Large intestine (tissue), 3 donors: ENCODE data around the gene COG5. TPM values are rescaled to one million over a fixed set of nuclear protein-coding genes. Genes with fewer than 3 reads are reported as not detected.

Experiments
- DNase-seq, 2 donors: peaks; one replicate each; pipeline versions ENCODE4 v3.0.0 to v3.0.0-alpha.2; 2013
- H3K27ac ChIP-seq: one replicate; pipeline ENCODE4 v1.5.1; 2013; ENCODE audit warnings: low read length
- H3K27me3 ChIP-seq: 2 replicates; pipeline ENCODE4 v1.6.1; 2013; ENCODE audit warnings: low read length; ENCODE audit not compliant: control insufficient read depth, insufficient read depth
- H3K36me3 ChIP-seq: 2 replicates; pipeline ENCODE4 v1.6.1; 2013; ENCODE audit warnings: low read length; ENCODE audit not compliant: control insufficient read depth, insufficient read depth
- H3K4me1 ChIP-seq: one replicate; pipeline ENCODE4 v1.6.1; 2013; ENCODE audit warnings: low read length; ENCODE audit not compliant: control insufficient read depth, insufficient read depth
- H3K4me3 ChIP-seq: one replicate; pipeline ENCODE4 v1.5.1; 2013; ENCODE audit warnings: low read length
- H3K9me3 ChIP-seq: one replicate; pipeline ENCODE4 v1.6.1; 2013; ENCODE audit warnings: mild to moderate bottlenecking, low read depth, low read length, moderate library complexity; ENCODE audit not compliant: control insufficient read depth
- WGBS: methylation state at CpG from one replicate; pipeline ENCODE4 v1.1.5; 2013; ENCODE audit warnings: low lambda C conversion rate; ENCODE audit not compliant: insufficient coverage; 5-methylcytosine and 5-hydroxymethylcytosine counted together
- polyA plus RNA-seq: library from polyadenylated mRNA; unstranded; fragments of 120-200 nt; gene quantifications from one replicate; pipeline ENCODE4 v1.2.1, GENCODE V29; 2013

COG5 gene
- polyA plus RNA-seq, 1 donor: 40.7 TPM

GRCh38 chr7:107464666-107465226 lies 99.0 kb downstream of the COG5 start:
- Histone ChIP-seq H3K27me3 (no peaks in the 10 kb centered on the region), H3K36me3 (no peaks in the 10 kb centered on the region), H3K9me3 (no peaks in the 10 kb centered on the region), H3K27ac (no peak overlapping the region), H3K4me3 (no peak overlapping the region), H3K4me1 (no peaks in the 10 kb centered on the region)
- no CpG with 5 or more reads among the region's 3 CpGs for WGBS
- no peak for DNase-seq

- Histone ChIP-seq H3K36me3 (no peaks in the 10 kb centered on the region), H3K4me3 (no peak overlapping the region), H3K27me3 (no peaks in the 10 kb centered on the region), H3K4me1 (no peaks in the 10 kb centered on the region), H3K9me3 (no peaks in the 10 kb centered on the region), H3K27ac (no peak overlapping the region)
- peak; percentile 19 to 24 for DNase-seq
- WGBS: no CpG with 5 or more reads among the region's 6 CpGs
Observed at GRCh38 chr7:107463139-107464078, 100.3 kb downstream of the COG5 start.

GRCh38 chr7:107461938-107462533 lies 101.7 kb downstream of the COG5 start:
- Histone ChIP-seq H3K4me3 (no peak overlapping the region), H3K36me3 (no peaks in the 10 kb centered on the region), H3K27me3 (no peaks in the 10 kb centered on the region), H3K27ac (no peak overlapping the region), H3K9me3 (no peaks in the 10 kb centered on the region), H3K4me1 (no peaks in the 10 kb centered on the region)
- WGBS: no CpG with 5 or more reads among the region's 2 CpGs
- no peak for DNase-seq

- Histone ChIP-seq H3K9me3 (no peaks in the 10 kb centered on the region), H3K27ac (no peak overlapping the region), H3K27me3 (no peaks in the 10 kb centered on the region), H3K4me1 (no peaks in the 10 kb centered on the region), H3K4me3 (no peak overlapping the region), H3K36me3 (no peaks in the 10 kb centered on the region)
- no peak for DNase-seq
- WGBS: 100% methylated on average over 1 of the region's 1 CpG
Observed at GRCh38 chr7:107453388-107453787, 110.3 kb downstream of the COG5 start.

GRCh38 chr7:107450970-107451369 lies 112.8 kb downstream of the COG5 start:
- no peaks in the 10 kb centered on the region for H3K4me1 ChIP-seq
- H3K27me3 ChIP-seq: no peaks in the 10 kb centered on the region
- no peak overlapping the region for H3K4me3 ChIP-seq
- no peak for DNase-seq
- 80% methylated on average over 1 of the region's 1 CpG for WGBS
- no peaks in the 10 kb centered on the region for H3K9me3 ChIP-seq
- no peaks in the 10 kb centered on the region for H3K36me3 ChIP-seq
- H3K27ac ChIP-seq: no peak overlapping the region

GRCh38 chr7:107446988-107447387 lies 116.7 kb downstream of the COG5 start:
- H3K36me3 ChIP-seq: no peaks in the 10 kb centered on the region
- 100% methylated on average over 1 of the region's 1 CpG for WGBS
- no peak for DNase-seq

GRCh38 chr7:107446531-107446930 lies 117.2 kb downstream of the COG5 start:
- no peak for DNase-seq
- WGBS: no CpG with 5 or more reads among the region's 1 CpG
- Histone ChIP-seq H3K27me3 (no peaks in the 10 kb centered on the region), H3K36me3 (no peaks in the 10 kb centered on the region), H3K4me3 (no peak overlapping the region), H3K4me1 (no peaks in the 10 kb centered on the region), H3K9me3 (no peaks in the 10 kb centered on the region), H3K27ac (no peak overlapping the region)

More at GRCh38 chr7:107446988-107447387, 116.7 kb downstream of the COG5 start:
- Histone ChIP-seq H3K27me3 (no peaks in the 10 kb centered on the region), H3K27ac (no peak overlapping the region), H3K4me1 (no peaks in the 10 kb centered on the region), H3K9me3 (no peaks in the 10 kb centered on the region), H3K4me3 (no peak overlapping the region)

GRCh38 chr7:107442678-107443077 lies 121.0 kb downstream of the COG5 start:
- WGBS: 100% methylated on average over 1 of the region's 1 CpG
- no peaks in the 10 kb centered on the region for H3K4me1 ChIP-seq

GRCh38 chr7:107441581-107442422 lies 121.9 kb downstream of the COG5 start:
- no peaks in the 10 kb centered on the region for H3K36me3 ChIP-seq
- no peaks in the 10 kb centered on the region for H3K27me3 ChIP-seq
- H3K4me3 ChIP-seq: no peak overlapping the region
- H3K27ac ChIP-seq: no peak overlapping the region
- DNase-seq: no peak
- no peaks in the 10 kb centered on the region for H3K4me1 ChIP-seq
- no peaks in the 10 kb centered on the region for H3K9me3 ChIP-seq

More at GRCh38 chr7:107442678-107443077, 121.0 kb downstream of the COG5 start:
- H3K9me3 ChIP-seq: no peaks in the 10 kb centered on the region
- no peak overlapping the region for H3K27ac ChIP-seq
- no peak overlapping the region for H3K4me3 ChIP-seq
- H3K36me3 ChIP-seq: no peaks in the 10 kb centered on the region
- no peak for DNase-seq
- H3K27me3 ChIP-seq: no peaks in the 10 kb centered on the region

- Histone ChIP-seq H3K9me3 (no peaks in the 10 kb centered on the region), H3K27ac (no peak overlapping the region)
- 100% methylated on average over 3 of the region's 5 CpGs for WGBS
Observed at GRCh38 chr7:107439025-107439424, 124.7 kb downstream of the COG5 start.

More at GRCh38 chr7:107439025-107439424, 124.7 kb downstream of the COG5 start:
- Histone ChIP-seq H3K27me3 (no peaks in the 10 kb centered on the region), H3K4me3 (no peak overlapping the region), H3K36me3 (no peaks in the 10 kb centered on the region), H3K4me1 (no peaks in the 10 kb centered on the region)
- no peak for DNase-seq
